ENCODE measurements around the gene ALX4.

GRCh38 chr11:44264761-44265160 lies 45.2 kb downstream of the ALX4 start:
- TF ChIP-seq ZNF274 (IDR thresholded peaks at IDR 0.05; ENCODE audit: low read depth, low read length) (no peak), YY1 (IDR thresholded peaks at IDR 0.05; ENCODE audit: insufficient read depth, insufficient read length) (no peak)

Data from NT2/D1 (cell line).